GM13976 (cell line): ENCODE results near the gene ITPR1.

Source experiments
- DNase-seq: peaks from one replicate; pipeline ENCODE4 v3.0.0; 2012; ENCODE audit warnings: low spot score
- in situ Hi-C: fragments of 300-500 bp; cut with MboI; formaldehyde crosslinking; loops from one replicate; pipeline ENCODE4 v1.12.0; 2022; ENCODE audit warnings: low sequenced_read_pairs, mixed read lengths, inconsistent platforms; ENCODE audit not compliant: unreplicated experiment
- TF ChIP-seq, protein P1 (sequence below): IDR thresholded peaks from 2 replicates; pipeline ENCODE4 v1.5.1; 2012; ENCODE audit warnings: borderline replicate concordance, mild to moderate bottlenecking; ENCODE audit not compliant: insufficient read depth; ENCODE audit errors: extremely low read depth, missing control alignments, control extremely low read depth

Gene ITPR1

DNA sequence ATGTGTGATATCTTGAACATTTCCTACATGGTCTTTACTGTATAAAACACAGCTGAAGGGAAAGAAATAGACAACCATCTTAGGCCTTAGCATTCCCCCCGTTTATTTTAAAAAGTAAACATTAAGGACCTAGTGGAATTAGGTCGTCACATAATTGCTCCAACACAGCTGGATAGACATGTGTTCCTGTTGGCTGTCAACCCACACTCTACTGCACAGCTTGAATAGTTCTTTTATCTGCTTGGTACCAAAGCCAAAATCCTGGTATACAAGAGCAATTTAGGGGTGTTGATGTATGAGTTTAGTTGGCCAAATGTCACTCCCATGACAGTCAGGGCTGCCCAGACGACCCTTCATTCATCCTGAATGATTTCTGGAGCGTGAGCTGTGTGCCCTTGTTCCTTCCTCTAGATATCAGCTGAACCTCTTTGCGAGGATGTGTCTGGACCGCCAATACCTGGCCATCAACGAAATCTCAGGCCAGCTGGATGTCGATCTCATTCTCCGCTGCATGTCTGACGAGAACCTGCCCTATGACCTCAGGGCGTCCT is 179.7 kb downstream of the ITPR1 start:
- in situ Hi-C loops = no loop called here
- TF ChIP-seq, protein P1, sequence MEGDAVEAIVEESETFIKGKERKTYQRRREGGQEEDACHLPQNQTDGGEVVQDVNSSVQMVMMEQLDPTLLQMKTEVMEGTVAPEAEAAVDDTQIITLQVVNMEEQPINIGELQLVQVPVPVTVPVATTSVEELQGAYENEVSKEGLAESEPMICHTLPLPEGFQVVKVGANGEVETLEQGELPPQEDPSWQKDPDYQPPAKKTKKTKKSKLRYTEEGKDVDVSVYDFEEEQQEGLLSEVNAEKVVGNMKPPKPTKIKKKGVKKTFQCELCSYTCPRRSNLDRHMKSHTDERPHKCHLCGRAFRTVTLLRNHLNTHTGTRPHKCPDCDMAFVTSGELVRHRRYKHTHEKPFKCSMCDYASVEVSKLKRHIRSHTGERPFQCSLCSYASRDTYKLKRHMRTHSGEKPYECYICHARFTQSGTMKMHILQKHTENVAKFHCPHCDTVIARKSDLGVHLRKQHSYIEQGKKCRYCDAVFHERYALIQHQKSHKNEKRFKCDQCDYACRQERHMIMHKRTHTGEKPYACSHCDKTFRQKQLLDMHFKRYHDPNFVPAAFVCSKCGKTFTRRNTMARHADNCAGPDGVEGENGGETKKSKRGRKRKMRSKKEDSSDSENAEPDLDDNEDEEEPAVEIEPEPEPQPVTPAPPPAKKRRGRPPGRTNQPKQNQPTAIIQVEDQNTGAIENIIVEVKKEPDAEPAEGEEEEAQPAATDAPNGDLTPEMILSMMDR = no peak
- DNase-seq = no peak

DNA sequence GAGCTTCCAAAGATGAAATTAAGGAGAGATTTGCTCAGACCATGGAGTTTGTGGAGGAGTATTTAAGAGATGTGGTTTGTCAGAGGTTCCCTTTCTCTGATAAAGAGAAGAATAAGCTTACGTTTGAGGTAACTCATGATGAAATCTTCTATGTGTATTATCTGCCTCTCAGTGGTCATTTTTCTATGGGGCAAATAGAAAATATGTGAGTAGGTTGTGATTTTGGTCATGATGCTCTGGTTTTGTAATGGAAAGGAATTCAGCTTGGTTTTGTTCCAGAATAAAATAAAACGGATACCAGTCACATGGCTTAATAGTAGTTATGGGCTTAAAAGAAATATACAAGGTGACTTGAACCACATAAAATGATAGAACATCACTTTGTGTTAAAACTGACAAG is 181.1 kb downstream of the ITPR1 start:
- DNase-seq = no peak
- TF ChIP-seq, protein P1 = no peak
- in situ Hi-C loops = no loop called here

DNA sequence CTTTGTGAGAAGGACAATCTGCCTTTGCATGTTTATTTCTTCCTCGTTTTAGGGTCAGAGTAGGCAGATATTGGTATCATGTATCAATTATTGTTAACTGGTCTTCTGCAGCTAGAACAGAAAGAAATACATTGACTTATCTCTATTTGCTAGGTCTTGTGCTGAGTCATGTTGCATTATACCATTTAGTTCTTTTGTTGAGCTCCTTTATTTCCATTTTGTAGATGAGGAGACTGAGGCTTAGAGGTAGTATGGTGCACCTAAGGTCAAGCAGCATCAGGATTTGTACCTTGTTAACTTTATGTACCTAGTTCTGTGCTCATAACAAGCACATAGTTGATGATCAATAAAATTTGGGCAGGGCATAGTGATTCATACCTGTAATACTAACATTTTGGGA is 182.6 kb downstream of the ITPR1 start:
- TF ChIP-seq, protein P1 = no peak
- no peak for DNase-seq
- in situ Hi-C loops = no loop called here

DNA sequence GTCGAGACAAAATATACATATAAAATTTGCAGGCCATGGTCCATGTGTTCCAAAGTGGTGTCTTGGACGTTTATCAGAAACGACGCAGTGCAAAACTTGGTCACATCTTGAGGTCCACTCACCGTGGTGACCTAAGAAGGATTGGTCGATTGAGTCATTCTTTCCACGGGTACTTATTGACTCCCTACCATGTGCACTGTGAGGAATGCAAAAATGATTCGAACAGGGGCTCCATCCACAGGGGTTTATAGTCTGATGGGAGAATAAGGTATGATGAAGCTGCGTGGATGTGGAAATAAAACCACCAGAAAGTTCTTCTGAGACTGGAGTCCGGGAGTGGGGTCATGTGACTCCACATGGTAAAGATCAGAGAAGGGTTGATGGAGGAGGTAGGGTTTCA is 185.2 kb downstream of the ITPR1 start:
- no peak for DNase-seq
- in situ Hi-C loops = no loop called here
- TF ChIP-seq, protein P1 = no peak

DNA sequence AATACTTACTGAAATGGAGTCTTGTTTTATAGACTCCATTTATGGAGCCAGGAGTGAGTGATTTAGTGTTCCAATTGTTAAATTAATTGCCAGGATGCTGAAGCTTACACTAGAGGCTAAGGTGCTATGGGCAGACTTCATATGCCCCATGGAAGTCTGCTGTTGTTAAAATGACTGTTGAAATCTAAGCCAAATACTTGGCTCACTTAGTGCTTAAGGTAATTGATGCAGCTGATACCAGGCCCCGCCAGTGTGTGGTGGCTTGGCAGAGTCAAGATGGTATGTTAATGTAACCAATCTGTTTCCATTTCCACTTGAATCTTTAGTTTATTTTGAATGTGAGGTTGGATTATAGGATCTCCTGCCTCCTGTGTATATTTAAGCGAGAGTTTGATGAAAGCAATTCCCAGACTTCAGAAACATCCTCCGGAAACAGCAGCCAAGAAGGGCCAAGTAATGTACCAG is 187.1 kb downstream of the ITPR1 start:
- TF ChIP-seq, protein P1 = no peak
- no peak for DNase-seq
- in situ Hi-C loops = no loop called here

DNA sequence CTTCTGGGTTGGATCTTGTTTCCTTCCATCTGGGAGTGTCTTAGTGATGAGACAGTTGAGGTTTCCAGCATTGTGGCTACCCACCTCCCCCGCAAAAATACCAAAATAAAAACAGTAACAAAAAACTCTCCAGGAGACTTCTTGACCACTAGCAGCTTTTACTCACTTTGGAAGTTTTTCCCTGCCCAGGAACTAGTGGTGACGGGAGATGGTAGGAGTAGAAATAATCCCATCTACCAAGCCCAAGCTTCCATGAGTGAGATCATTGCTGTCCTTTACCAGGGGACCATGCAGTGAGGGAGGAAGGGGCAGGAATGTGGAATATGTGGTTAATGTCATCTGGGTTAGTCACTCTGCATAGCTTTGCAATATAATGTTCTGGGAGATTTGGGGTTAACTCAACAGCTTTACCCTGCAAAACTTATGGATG is 187.7 kb downstream of the ITPR1 start:
- no peak for DNase-seq
- in situ Hi-C loops = no loop called here
- TF ChIP-seq, protein P1 = no peak

DNA sequence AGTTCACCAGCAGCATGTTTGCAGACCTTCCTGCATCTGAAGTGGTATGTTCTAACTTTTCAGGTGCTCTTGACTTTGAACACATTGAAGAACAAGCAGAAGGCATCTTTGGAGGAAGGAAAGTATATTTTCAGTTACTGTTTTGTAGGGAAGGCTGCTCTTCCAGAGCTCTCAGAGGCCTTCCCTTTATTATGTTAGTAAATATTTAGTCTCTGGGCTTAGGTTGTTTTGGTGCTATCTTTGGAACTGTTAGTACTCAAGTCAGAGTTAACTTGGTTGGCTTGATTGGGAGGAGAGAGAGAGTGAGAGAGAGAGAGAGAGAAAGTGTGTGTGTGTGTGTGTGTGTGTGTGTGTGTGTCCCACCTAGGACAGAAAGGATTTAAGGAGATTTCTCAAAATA is 188.2 kb downstream of the ITPR1 start:
- in situ Hi-C loops = no loop called here
- TF ChIP-seq, protein P1 = no peak
- DNase-seq = no peak
